Peyer's patch (tissue), 4 donors: ENCODE results near the gene ANTKMT.

Source experiments
- CTCF ChIP-seq, 6 experiments: fragments of 450-650 bp in 4 of 6; fragments of 200-600 bp in 2 of 6; sonication (generic) in 1 of 6; IDR thresholded peaks; one replicate each; pipeline ENCODE4 v1.5.1; 2017 to 2019; ENCODE audit warnings: antibody characterized with exemption in 6 of 6, mild to moderate bottlenecking in 3 of 6, moderate library complexity in 1 of 6
- POLR2A ChIP-seq, 2 donors: fragments of 450-650 bp; IDR thresholded peaks; one replicate each; pipeline ENCODE4 v1.5.1; 2017; ENCODE audit warnings: antibody characterized with exemption in 2 of 2, mild to moderate bottlenecking in 2 of 2, moderate library complexity in 2 of 2

GRCh38 chr16:705431-706188 lies 15.3 kb upstream of the ANTKMT start, which contains the start of gene FBXL16:
- no peak for TF ChIP-seq CTCF (IDR thresholded peaks at IDR 0.05)
- no peak for TF ChIP-seq POLR2A (IDR thresholded peaks at IDR 0.05)
